Brain microvascular endothelial cell (primary cell): ENCODE data around the gene AP5Z1.

Experiments
- DNase-seq: peaks from one replicate; pipeline ENCODE4 v3.0.0-alpha.2; 2020
- H3K27ac ChIP-seq: fragments of 250-450 bp; sonication (Bioruptor Pico); 2 replicates; pipeline ENCODE4 v1.5.1; 2020; ENCODE audit warnings: mild to moderate bottlenecking, moderate library complexity
- H3K27me3 ChIP-seq: fragments of 250-450 bp; sonication (Bioruptor Pico); replicated peaks from 2 replicates; pipeline ENCODE4 v1.5.1; 2020; ENCODE audit warnings: mild to moderate bottlenecking
- H3K36me3 ChIP-seq: fragments of 250-450 bp; sonication (Bioruptor Pico); replicated peaks from 2 replicates; pipeline ENCODE4 v1.5.1; 2020; ENCODE audit warnings: mild to moderate bottlenecking
- H3K4me3 ChIP-seq: 2 replicates; pipeline ENCODE4 v1.5.1; 2011; ENCODE audit warnings: low read depth, mild to moderate bottlenecking, control low read depth, low read length, moderate library complexity
- in situ Hi-C: cut with HindIII; loops from 2 replicates; pipeline ENCODE4 v1.10.0; 2017; ENCODE audit warnings: low sequenced_read_pairs, low pct_ligation_motif_present
- TF ChIP-seq, protein P1 (sequence below): IDR thresholded peaks from 2 replicates; pipeline ENCODE4 v1.5.1; 2011; ENCODE audit warnings: low read depth, mild to moderate bottlenecking, moderate library complexity, low read length, control low read depth, inconsistent platforms; ENCODE audit errors: missing control alignments

The AP5Z1 gene

DNA sequence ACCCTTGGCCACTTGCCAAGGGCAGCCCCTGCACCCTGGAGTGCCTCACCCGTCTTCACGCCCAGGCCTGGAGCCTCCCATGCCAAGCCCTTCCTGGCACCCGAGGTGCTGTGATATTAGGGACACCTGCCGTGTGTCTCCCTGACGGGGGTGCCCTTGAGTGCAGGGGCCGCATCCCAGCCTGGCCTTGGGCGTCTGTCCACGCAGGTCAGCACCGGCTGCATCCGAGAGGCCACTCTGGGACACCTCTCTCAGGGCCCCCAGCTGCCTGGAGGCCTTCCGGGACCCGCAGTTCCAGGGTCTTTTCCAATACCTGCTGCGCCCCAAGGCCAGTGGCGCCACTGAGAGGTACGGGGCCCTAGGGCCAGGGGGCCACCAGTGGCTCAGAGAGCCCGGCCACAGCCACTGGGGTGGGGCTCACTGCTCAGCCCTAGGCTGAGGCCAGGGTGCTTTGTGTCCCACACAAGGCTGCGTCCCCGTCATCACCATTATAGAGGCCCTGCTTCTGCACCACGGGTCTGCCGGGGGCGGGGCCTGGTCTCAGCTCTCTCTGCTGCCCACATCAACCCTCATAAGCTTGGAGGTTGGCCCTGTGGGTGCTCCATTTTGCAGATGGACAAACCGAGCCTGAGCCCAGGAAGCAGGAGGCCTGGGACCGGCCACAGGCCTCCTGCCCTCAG lies 12.7 kb downstream of the AP5Z1 start:
- TF ChIP-seq, protein P1, sequence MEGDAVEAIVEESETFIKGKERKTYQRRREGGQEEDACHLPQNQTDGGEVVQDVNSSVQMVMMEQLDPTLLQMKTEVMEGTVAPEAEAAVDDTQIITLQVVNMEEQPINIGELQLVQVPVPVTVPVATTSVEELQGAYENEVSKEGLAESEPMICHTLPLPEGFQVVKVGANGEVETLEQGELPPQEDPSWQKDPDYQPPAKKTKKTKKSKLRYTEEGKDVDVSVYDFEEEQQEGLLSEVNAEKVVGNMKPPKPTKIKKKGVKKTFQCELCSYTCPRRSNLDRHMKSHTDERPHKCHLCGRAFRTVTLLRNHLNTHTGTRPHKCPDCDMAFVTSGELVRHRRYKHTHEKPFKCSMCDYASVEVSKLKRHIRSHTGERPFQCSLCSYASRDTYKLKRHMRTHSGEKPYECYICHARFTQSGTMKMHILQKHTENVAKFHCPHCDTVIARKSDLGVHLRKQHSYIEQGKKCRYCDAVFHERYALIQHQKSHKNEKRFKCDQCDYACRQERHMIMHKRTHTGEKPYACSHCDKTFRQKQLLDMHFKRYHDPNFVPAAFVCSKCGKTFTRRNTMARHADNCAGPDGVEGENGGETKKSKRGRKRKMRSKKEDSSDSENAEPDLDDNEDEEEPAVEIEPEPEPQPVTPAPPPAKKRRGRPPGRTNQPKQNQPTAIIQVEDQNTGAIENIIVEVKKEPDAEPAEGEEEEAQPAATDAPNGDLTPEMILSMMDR = no peak
- in situ Hi-C loops = no loop called here
- peaks cover 82% of the 10 kb centered on the region for H3K36me3 ChIP-seq
- no peak overlapping the region for H3K27ac ChIP-seq
- no peak for DNase-seq
- H3K4me3 ChIP-seq = no peak overlapping the region
- H3K27me3 ChIP-seq = no peaks in the 10 kb centered on the region

DNA sequence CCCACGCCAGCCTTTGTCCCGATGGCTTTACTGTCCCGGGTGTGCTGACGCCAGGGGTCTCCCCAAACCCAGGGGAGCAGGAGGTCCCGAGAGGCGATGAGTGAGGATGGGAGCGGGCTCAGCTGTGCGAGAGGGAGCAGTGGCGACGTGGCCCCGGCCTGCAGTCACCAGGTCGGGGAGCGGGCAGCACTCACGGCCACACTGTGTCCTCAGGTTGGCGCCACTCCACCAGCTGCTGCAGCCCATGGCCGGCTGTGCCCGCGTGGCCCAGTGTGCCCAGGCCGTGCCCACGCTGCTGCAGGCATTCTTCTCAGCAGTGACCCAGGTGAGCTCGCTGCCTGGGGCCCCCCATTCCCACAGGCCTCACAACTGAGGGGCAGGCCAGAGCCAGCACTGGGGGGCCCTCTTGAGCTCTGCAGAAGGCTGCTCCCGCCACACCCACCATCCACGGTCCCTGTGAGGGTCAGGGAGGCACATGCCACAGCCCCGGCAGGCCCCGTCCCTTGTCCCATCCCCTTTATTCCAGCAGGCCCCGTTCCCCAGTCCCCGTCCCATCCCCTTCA lies 13.3 kb downstream of the AP5Z1 start:
- no peak for DNase-seq
- Histone ChIP-seq H3K27ac (no peak overlapping the region), H3K4me3 (no peak overlapping the region), H3K36me3 (peaks cover 75% of the 10 kb centered on the region), H3K27me3 (no peaks in the 10 kb centered on the region)
- TF ChIP-seq, protein P1 = no peak
- in situ Hi-C loops = no loop called here

DNA sequence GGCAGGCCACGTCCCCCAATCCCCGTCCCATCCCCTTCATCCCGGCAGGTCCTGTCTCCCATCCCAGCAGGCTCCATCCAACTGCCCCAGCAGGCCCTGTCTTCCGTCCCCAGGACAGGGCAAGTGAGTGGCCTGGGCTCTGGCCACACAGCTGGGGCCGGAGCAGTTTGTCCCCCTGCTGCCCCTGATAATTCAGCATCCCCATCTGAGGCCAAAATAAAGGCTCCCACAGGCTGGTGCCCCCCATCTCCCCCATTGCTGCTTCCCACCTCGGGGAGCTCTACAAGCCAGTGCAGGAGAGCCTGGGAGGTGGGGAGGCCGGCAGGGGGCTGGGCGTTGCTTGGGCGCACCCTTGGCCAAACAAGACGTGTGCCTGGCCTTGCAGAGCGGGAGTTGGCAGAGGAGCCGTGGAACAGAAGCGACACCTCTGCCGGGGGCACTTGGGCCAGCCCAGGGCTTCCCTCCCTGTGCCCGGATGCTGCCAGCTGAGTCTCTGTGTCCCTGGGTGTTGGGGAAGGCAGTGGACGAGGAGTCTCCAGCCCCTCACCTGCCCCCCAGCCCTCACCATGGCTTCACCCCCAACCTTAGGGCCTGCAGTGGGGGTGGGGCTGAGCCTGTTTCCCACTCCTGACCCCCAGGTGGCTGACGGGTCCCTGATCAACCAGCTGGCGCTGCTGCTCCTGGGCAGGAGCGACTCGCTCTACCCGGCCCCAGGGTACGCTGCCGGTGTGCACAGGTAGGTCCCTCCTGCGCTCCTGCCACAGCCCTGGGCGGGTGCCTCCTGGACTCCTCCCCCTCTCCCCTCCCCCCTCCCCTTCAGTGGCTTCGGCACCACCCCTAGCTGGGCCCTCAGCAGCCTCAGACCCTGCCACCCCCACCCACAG lies 14.0 kb downstream of the AP5Z1 start:
- H3K27me3 ChIP-seq = no peaks in the 10 kb centered on the region
- H3K27ac ChIP-seq = no peak overlapping the region
- in situ Hi-C loops = no loop called here
- H3K36me3 ChIP-seq = peaks cover 68% of the 10 kb centered on the region
- no peak for DNase-seq
- TF ChIP-seq, protein P1 = no peak
- no peak overlapping the region for H3K4me3 ChIP-seq

DNA sequence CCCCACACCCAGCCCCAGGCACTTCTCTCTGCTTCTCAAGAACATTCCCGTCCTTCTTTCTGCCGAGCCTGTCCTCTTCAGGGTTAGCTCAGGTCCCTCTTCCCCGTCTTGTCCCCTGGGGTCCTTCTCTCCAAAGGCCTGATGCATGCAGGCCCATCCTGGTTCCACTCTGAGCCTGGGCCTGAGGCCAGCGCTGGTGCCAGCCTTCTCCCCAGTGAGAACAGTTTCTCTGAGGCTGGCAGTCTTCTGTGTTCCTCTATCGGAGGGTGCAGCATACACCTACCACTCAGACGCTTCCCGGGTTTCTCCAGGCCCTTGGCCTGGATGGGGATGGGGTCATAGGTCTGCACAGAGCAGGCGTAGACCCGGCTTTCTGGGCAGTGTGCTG lies 14.6 kb downstream of the AP5Z1 start:
- Histone ChIP-seq H3K4me3 (no peak overlapping the region), H3K27ac (no peak overlapping the region), H3K27me3 (no peaks in the 10 kb centered on the region), H3K36me3 (peaks cover 62% of the 10 kb centered on the region)
- in situ Hi-C loops = no loop called here
- no peak for DNase-seq
- TF ChIP-seq, protein P1 = no peak

DNA sequence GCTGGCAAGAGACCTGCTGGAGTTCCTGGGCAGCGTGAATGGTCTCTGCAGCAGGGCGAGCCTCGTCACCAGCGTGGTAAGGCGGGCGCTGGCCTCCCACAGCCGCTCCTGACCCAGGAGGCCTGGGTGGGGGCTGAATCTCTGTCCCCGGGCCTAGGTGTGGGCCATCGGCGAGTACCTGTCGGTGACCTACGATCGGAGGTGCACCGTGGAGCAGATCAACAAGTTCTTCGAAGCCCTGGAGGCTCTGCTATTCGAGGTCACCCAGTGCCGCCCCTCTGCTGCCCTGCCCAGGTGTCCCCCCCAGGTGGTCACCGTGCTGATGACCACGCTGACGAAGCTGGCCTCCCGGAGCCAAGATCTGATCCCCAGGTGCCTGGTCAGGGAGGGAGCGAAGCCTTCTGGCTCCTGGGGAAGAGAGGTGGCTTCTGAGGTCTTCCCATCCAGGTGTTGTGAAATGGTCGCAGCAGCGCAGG lies 15.1 kb downstream of the AP5Z1 start:
- TF ChIP-seq, protein P1 = no peak
- Histone ChIP-seq H3K27ac (no peak overlapping the region), H3K36me3 (peaks cover 57% of the 10 kb centered on the region), H3K4me3 (no peak overlapping the region), H3K27me3 (no peaks in the 10 kb centered on the region)
- in situ Hi-C loops = no loop called here
- no peak for DNase-seq
